PC-3 (cell line): ENCODE measurements around the gene UPK3A. TPM values are rescaled to one million over a fixed set of nuclear protein-coding genes. Genes with fewer than 3 reads are reported as not detected.

ENCODE experiments used
- ATAC-seq: fragments of 200-7000 bp; cut with Tn5 transposase; 2 replicates; pipeline ENCODE4 v1.9.1; 2020; ENCODE audit warnings: mild to moderate bottlenecking, moderate library complexity
- BruUV-seq: library from RNA; stranded (reverse); fragments of 400-500 nt; replicated peaks from 2 replicates; lab custom pipeline; 2021; lab: Mats Ljungman, UMichigan
- CTCF ChIA-PET: fragments of 300-600 bp; sonication (Branson Sonifier 250); formaldehyde crosslinking; loops from one replicate; lab custom pipeline; 2022; ENCODE audit warnings: antibody characterized with exemption; lab: Charles Lee
- POLR2A ChIA-PET: fragments of 300-600 bp; sonication (Branson Sonifier 250); formaldehyde crosslinking; loops from one replicate; lab custom pipeline; 2022; ENCODE audit warnings: antibody characterized with exemption; ENCODE audit not compliant: unreplicated experiment; lab: Charles Lee
- DNase-seq: peaks from one replicate; pipeline ENCODE4 v3.0.0-alpha.2; 2015
- H2AFZ ChIP-seq: fragments of 300-600 bp; sonication (generic); 2 replicates; pipeline ENCODE4 v1.6.0; 2016; ENCODE audit warnings: antibody characterized with exemption, low read length
- H3F3A ChIP-seq: fragments of 300-600 bp; sonication (generic); one replicate; pipeline ENCODE4 v1.6.0; 2017; ENCODE audit warnings: antibody characterized with exemption, low read length, control low read depth, mild to moderate bottlenecking; ENCODE audit not compliant: unreplicated experiment
- H3K27ac ChIP-seq: fragments of 300-600 bp; sonication (generic); 2 replicates; pipeline ENCODE4 v1.5.1; 2016; ENCODE audit warnings: mild to moderate bottlenecking, low read length
- H3K27me3 ChIP-seq: fragments of 300-600 bp; sonication (generic); 2 replicates; pipeline ENCODE4 v1.6.1; 2016; ENCODE audit warnings: low read length, mixed read lengths
- H3K36me3 ChIP-seq: fragments of 300-600 bp; sonication (generic); 2 replicates; pipeline ENCODE4 v1.6.1; 2016; ENCODE audit warnings: low read depth, mixed run types, low read length, mixed read lengths
- H3K4me1 ChIP-seq: fragments of 300-600 bp; sonication (generic); 2 replicates; pipeline ENCODE4 v1.5.1; 2016; ENCODE audit warnings: low read length; ENCODE audit not compliant: insufficient read depth
- H3K4me2 ChIP-seq: fragments of 300-600 bp; sonication (generic); 2 replicates; pipeline ENCODE4 v1.6.0; 2016; ENCODE audit warnings: low read length
- H3K4me3 ChIP-seq: fragments of 300-600 bp; sonication (generic); 2 replicates; pipeline ENCODE4 v1.5.1; 2016; ENCODE audit warnings: mild to moderate bottlenecking, low read length, mixed read lengths
- H3K79me2 ChIP-seq: fragments of 300-600 bp; sonication (generic); 2 replicates; pipeline ENCODE4 v1.6.1; 2017; ENCODE audit warnings: low read length, mixed read lengths
- H3K9ac ChIP-seq: fragments of 300-600 bp; sonication (generic); 2 replicates; pipeline ENCODE4 v1.6.0; 2016; ENCODE audit warnings: mild to moderate bottlenecking, low read length
- H3K9me2 ChIP-seq: fragments of 300-600 bp; sonication (generic); replicated peaks from 2 replicates; pipeline ENCODE4 v1.6.1; 2016; ENCODE audit warnings: mixed run types, low read length, mixed read lengths
- H3K9me3 ChIP-seq: fragments of 300-600 bp; sonication (generic); 2 replicates; pipeline ENCODE4 v1.6.1; 2016; ENCODE audit warnings: low read length, mixed read lengths
- H4K20me1 ChIP-seq: fragments of 300-600 bp; sonication (generic); 2 replicates; pipeline ENCODE4 v1.6.1; 2016; ENCODE audit warnings: low read length, mixed read lengths
- CTCF ChIP-seq: fragments of 300-600 bp; sonication (generic); conservative IDR thresholded peaks from 2 replicates; pipeline ENCODE4 v1.5.1; 2017; ENCODE audit warnings: antibody characterized with exemption, low read depth, mild to moderate bottlenecking, low read length
- EZH2 ChIP-seq: fragments of 300-600 bp; sonication (generic); IDR thresholded peaks from one replicate; pipeline ENCODE4 v1.6.1; 2017; ENCODE audit warnings: antibody characterized with exemption, mild to moderate bottlenecking, low read length; ENCODE audit not compliant: unreplicated experiment
- EZH2phosphoT487 ChIP-seq: fragments of 300-600 bp; sonication (generic); IDR thresholded peaks from 2 replicates; pipeline ENCODE4 v1.6.1; 2018; ENCODE audit warnings: mild to moderate bottlenecking, antibody characterized with exemption, low read length, borderline replicate concordance
- intact Hi-C: fragments of 100-400 bp; cut with micrococcal nuclease; formaldehyde crosslinking; loops from 2 replicates; pipeline ENCODE4 v1.9.0; 2023
- total RNA-seq: library from RNA; depleted of rRNA; stranded (reverse); fragments of >200 nt; gene quantifications from 2 replicates; pipeline ENCODE4 v1.2.3, GENCODE V29; 2014

The UPK3A gene
- total RNA-seq, 1 experiment from 2014 or later, result 1.1 TPM

DNA sequence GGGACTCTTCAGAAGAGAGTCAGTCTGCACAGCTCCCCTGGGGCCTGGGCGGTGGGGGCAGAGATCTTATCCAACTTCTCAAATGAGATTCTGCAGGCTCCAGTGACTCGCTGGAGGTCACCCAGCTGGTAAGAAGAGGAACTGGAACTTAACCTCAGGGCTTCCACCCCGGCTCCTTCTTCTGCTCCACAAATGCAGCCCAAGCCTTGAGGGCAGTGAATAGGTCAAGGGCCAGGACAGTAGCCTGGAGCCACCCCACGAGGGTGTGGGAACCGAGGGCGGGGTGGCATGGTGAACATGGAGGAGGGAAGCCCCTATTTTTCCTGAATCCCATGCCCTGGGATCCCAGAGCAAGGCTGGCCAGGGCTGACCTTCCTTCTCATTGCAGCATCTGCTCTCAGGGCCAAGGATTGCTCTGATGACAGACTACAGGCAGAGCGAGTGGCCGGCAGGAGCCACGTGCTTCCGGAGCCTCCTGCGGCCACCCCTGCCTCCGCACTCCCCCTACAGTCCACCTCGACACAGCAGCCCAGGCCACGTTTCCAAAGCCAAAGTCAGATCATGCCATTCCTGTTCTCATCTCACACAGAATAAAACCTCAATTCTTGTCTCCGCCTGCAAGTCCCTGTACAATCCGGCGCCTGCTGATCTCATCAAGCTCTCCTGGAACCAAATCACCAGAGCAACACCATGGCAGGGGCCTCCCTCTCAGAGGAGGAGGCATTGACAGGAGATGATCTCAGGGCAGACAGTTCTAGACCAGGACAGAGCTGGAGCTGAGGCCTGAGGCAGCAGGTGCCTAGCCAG is 21.1 kb upstream of the UPK3A start:
- H4K20me1 ChIP-seq, result no peaks in the 10 kb centered on the region
- H3K9me3 ChIP-seq, result no peaks in the 10 kb centered on the region
- no peak overlapping the region for H3K9ac ChIP-seq
- H3F3A ChIP-seq, result no peaks in the 10 kb centered on the region
- H3K79me2 ChIP-seq, result no peaks in the 10 kb centered on the region
- TF ChIP-seq CTCF (peak; percentile 26; the same call in 1 of the 2 replicates), EZH2phosphoT487 (no peak), EZH2 (no peak)
- H3K9me2 ChIP-seq, result no peaks in the 10 kb centered on the region
- DNase-seq (no peak), ATAC-seq (no peak; the same call in 1 of the 2 replicates)
- no peak overlapping the region for H2AFZ ChIP-seq
- H3K4me2 ChIP-seq, result no peak overlapping the region
- BruUV-seq, result no TSS peak
- no peak overlapping the region for H3K4me3 ChIP-seq
- POLR2A ChIA-PET, result interaction anchor here (0.5 kb wide), 1 partner anchor 825 kb away, joined by 3 read pairs; no protein-coding TSS in a partner anchor
- H3K27ac ChIP-seq, result no peak overlapping the region
- CTCF ChIA-PET, result no interaction called here
- no peaks in the 10 kb centered on the region for H3K36me3 ChIP-seq
- H3K27me3 ChIP-seq, result no peaks in the 10 kb centered on the region
- no peaks in the 10 kb centered on the region for H3K4me1 ChIP-seq
- intact Hi-C loops, result no loop called here

DNA sequence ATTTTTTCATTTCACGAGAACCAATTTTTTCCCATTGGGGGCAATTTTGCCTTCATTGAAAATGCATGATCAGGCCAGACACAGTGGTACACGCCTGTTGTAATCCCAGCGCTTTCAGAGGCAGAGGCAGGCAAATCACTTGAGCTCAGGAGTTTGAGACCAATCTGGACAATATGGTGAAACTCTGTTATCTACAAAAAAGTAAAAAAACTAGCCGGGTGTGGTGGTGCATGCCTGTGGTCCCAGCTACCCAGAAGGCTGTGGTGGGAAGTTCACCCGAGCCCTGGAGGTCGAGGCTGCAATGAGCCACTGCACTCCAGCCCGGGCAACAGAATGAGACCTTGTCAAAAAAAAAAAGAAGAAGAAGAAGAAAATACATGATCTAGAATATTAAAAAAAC is 19.2 kb upstream of the UPK3A start:
- Histone ChIP-seq H3K9ac (no peak overlapping the region), H3K4me1 (peaks cover 6% of the 10 kb centered on the region), H4K20me1 (no peaks in the 10 kb centered on the region), H3K79me2 (no peaks in the 10 kb centered on the region), H3K36me3 (no peaks in the 10 kb centered on the region), H3K27ac (no peak overlapping the region), H3K27me3 (no peaks in the 10 kb centered on the region), H3K4me3 (no peak overlapping the region), H2AFZ (no peak overlapping the region), H3K9me3 (no peaks in the 10 kb centered on the region), H3F3A (no peaks in the 10 kb centered on the region), H3K9me2 (no peaks in the 10 kb centered on the region), H3K4me2 (no peak overlapping the region)
- DNase-seq, result no peak
- BruUV-seq, result no TSS peak
- POLR2A ChIA-PET, result no interaction called here
- ATAC-seq, result no peak
- intact Hi-C loops, result no loop called here
- no peak for TF ChIP-seq CTCF
- TF ChIP-seq EZH2phosphoT487, result no peak
- no peak for TF ChIP-seq EZH2
- CTCF ChIA-PET, result no interaction called here
